Left ventricle myocardium inferior (tissue), 1 donor: Measurements from ENCODE around the gene HDAC11. TPM values are rescaled to one million over a fixed set of nuclear protein-coding genes. Genes with fewer than 3 reads are reported as not detected.
"Not testable (repeated sequence)": the region's sequence is repeated elsewhere in the genome, so short reads cannot be mapped to it uniquely, and the experiment has no call there.

Experiments
- DNase-seq: peaks from one replicate; pipeline ENCODE4 v3.0.0-alpha.2; 2020
- H3K27ac ChIP-seq: fragments of 200-600 bp; replicated peaks from 2 replicates; pipeline ENCODE4 v1.8.0; 2021
- H3K27me3 ChIP-seq: fragments of 200-600 bp; 2 replicates; pipeline ENCODE4 v1.8.0; 2021; ENCODE audit warnings: low read depth
- H3K36me3 ChIP-seq: fragments of 200-600 bp; 2 replicates; pipeline ENCODE4 v1.8.0; 2021
- H3K4me1 ChIP-seq: fragments of 200-600 bp; 2 replicates; pipeline ENCODE4 v1.8.0; 2021
- H3K4me3 ChIP-seq: fragments of 200-600 bp; 2 replicates; pipeline ENCODE4 v1.8.0; 2021; ENCODE audit warnings: mild to moderate bottlenecking, moderate library complexity
- H3K9me3 ChIP-seq: fragments of 200-600 bp; replicated peaks from 2 replicates; pipeline ENCODE4 v1.8.0; 2021
- intact Hi-C: fragments of 100-400 bp; cut with micrococcal nuclease; formaldehyde crosslinking; loops from one replicate; pipeline ENCODE4 v1.11.0; 2022
- total RNA-seq: library from RNA; stranded (reverse); fragmentation: NEBNext Ultra II Directional; extraction: Animal tissue kit (Norgen Biotek cat#: 25700); gene quantifications from one replicate; pipeline ENCODE4 v1.2.1, GENCODE V29; 2021
- TF ChIP-seq, protein P1 (sequence below): fragments of 200-600 bp; IDR thresholded peaks from 2 replicates; pipeline ENCODE4 v1.8.0; 2021; ENCODE audit warnings: antibody characterized with exemption, mild to moderate bottlenecking, borderline replicate concordance
- donor health status: DM: no; HTN: yes; CAD: no; lungs with severe emphysema.

HDAC11 gene
- total RNA-seq, 1 donor from 2014 or later = 34.3 TPM

DNA sequence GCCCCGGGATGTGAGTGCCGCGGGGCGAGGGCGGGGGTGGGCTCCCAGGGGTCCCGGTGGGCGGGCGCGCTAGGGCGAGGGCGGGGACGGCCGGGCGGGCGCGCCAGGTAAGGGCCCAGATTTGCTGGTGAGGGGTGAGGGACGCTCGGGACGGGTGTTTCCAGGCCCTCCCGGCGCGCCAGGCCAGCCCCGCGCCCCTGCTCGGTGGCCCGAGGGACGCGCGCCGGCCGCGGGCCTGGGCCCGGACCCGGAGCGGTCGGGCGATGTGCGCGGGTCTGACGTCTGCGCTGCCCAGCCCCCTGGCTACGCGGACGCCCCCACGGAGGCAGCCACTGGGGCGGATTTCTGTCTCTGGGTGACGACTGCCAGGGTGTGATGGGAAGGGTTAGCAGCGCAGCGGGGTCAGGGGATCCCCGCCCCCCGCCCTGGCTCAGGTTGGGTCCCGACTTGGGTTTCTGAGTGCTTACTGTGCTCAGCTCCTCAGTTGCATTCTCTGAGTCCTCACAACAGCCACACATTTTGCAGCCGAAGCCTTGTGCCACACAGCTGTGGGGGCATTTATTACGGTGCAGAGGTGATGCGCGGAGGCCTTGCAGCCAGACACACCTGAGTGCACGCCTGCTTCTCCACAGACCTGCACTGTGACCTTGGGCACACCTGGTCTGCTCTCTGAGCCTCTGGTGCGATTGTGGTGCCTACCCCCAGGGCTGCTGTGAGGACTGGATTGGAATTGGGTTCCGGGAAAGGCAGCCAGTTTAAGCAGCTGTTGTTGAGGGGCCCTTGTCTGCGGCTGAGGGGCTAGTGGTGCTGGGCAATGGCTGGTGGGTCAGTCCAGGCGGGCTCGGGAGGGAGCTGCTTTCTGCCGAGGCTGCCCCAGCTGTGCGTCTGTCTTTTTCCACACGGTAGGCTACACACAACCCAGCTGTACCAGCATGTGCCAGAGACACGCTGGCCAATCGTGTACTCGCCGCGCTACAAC, 523 bp downstream of the HDAC11 start:
- intact Hi-C loops = no loop called here

DNA sequence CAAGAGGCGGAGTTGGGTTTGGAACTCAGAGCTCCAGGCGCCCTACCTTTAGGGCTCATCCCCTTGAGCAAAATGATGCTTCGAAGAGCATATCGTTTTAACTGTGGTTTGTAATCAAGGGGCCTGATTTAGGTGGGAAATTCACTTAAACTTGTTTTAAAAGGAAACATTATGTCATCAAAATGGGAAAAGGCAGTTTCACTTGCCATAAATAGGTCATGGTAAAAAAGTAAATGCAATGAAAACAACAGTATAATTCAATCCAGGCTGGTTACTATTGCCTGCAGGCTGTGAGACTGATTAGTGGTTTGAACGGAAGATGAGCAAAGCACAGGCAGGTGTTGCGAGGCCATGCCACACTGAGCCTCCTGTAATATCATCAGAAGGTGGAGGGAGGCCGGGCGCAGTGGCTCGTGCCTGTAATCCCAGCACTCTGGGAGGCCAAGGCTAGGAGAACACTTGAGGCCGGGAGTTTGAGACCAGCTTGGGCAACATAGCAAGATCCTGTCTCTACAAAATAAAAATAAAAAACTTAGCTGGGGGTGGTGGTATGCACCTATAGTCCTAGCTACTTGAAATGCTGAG, 2.1 kb downstream of the HDAC11 start:
- H3K9me3 ChIP-seq = no peaks in the 10 kb centered on the region
- H3K36me3 ChIP-seq = peaks cover 1% of the 10 kb centered on the region
- TF ChIP-seq, protein P1, sequence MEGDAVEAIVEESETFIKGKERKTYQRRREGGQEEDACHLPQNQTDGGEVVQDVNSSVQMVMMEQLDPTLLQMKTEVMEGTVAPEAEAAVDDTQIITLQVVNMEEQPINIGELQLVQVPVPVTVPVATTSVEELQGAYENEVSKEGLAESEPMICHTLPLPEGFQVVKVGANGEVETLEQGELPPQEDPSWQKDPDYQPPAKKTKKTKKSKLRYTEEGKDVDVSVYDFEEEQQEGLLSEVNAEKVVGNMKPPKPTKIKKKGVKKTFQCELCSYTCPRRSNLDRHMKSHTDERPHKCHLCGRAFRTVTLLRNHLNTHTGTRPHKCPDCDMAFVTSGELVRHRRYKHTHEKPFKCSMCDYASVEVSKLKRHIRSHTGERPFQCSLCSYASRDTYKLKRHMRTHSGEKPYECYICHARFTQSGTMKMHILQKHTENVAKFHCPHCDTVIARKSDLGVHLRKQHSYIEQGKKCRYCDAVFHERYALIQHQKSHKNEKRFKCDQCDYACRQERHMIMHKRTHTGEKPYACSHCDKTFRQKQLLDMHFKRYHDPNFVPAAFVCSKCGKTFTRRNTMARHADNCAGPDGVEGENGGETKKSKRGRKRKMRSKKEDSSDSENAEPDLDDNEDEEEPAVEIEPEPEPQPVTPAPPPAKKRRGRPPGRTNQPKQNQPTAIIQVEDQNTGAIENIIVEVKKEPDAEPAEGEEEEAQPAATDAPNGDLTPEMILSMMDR = no peak
- intact Hi-C loops = no loop called here
- no peaks in the 10 kb centered on the region for H3K27me3 ChIP-seq
- H3K4me3 ChIP-seq = no peak overlapping the region
- no peak overlapping the region for H3K27ac ChIP-seq
- H3K4me1 ChIP-seq = peaks cover 56% of the 10 kb centered on the region
- no peak for DNase-seq

More for the DNA sequence above, 523 bp downstream of the HDAC11 start:
- H3K27ac ChIP-seq = peak overlapping the region; percentile 95
- no peaks in the 10 kb centered on the region for H3K27me3 ChIP-seq
- H3K36me3 ChIP-seq = no peaks in the 10 kb centered on the region
- no peak for DNase-seq
- H3K4me1 ChIP-seq = peaks cover 51% of the 10 kb centered on the region
- TF ChIP-seq, protein P1 = no peak
- H3K9me3 ChIP-seq = no peaks in the 10 kb centered on the region
- H3K4me3 ChIP-seq = peak overlapping the region; percentile 91

DNA sequence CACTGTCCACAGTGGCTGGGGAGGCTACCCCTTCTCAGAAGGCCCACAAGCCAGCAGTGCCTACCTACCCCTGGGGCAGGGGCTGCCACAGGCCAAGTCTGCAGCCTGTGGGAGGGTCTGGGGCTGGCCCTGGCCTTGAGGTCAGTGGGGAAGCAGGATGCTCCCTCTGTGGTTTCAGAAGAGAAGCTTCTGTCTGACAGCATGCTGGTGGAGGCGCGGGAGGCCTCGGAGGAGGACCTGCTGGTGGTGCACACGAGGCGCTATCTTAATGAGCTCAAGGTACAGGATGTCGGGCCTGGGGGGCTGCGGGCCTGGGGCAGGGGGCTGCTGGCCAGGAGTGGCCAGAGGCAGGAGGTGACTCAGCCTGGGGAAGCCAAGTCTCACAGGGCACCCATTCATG, 3.2 kb downstream of the HDAC11 start:
- TF ChIP-seq, protein P1 = no peak
- Histone ChIP-seq H3K4me3 (no peak overlapping the region), H3K36me3 (peaks cover 10% of the 10 kb centered on the region), H3K4me1 (peaks cover 52% of the 10 kb centered on the region), H3K27ac (no peak overlapping the region), H3K9me3 (no peaks in the 10 kb centered on the region), H3K27me3 (no peaks in the 10 kb centered on the region)
- intact Hi-C loops = no loop called here
- peak; percentile 4 for DNase-seq

DNA sequence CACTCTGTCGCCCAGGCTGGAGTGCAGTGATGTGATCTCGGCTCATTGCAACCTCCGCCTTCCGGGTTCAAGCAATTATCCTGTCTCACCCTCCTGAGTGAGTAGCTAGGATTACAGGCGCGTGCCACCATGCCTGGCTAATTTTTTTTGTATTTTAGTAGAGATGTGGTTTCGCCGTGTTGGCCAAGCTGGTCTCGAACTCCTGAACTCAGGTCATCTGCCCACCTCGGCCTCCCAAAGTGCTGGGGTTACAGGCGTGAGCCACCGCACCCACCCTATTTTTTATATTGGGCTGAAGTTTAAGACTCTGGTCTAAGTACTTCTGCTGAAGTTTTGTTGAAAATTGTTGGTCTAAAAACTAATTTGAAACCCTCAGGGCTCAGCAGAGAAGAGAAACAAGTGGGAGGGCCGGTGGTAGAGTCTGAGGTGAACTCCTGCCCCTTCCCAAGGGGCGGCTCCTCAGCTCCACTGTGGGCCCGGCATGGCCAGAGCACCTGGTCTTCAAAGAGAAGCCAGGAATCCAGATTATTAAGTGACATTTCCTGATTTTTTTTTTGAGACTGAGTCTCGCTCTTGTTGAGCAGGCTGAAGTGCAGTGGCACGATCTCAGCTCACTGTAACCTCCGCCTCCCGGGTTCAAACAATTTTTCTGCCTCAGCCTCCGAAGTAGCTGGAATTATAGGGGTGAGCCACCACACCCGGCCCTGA, 4.0 kb downstream of the HDAC11 start:
- H3K27ac ChIP-seq = peak overlapping the region; percentile 89
- peaks cover 17% of the 10 kb centered on the region for H3K36me3 ChIP-seq
- intact Hi-C loops = no loop called here
- peaks cover 44% of the 10 kb centered on the region for H3K4me1 ChIP-seq
- DNase-seq = peak; percentile 6
- H3K9me3 ChIP-seq = peaks cover 3% of the 10 kb centered on the region
- TF ChIP-seq, protein P1 = no peak
- no peak overlapping the region for H3K4me3 ChIP-seq
- H3K27me3 ChIP-seq = no peaks in the 10 kb centered on the region

DNA sequence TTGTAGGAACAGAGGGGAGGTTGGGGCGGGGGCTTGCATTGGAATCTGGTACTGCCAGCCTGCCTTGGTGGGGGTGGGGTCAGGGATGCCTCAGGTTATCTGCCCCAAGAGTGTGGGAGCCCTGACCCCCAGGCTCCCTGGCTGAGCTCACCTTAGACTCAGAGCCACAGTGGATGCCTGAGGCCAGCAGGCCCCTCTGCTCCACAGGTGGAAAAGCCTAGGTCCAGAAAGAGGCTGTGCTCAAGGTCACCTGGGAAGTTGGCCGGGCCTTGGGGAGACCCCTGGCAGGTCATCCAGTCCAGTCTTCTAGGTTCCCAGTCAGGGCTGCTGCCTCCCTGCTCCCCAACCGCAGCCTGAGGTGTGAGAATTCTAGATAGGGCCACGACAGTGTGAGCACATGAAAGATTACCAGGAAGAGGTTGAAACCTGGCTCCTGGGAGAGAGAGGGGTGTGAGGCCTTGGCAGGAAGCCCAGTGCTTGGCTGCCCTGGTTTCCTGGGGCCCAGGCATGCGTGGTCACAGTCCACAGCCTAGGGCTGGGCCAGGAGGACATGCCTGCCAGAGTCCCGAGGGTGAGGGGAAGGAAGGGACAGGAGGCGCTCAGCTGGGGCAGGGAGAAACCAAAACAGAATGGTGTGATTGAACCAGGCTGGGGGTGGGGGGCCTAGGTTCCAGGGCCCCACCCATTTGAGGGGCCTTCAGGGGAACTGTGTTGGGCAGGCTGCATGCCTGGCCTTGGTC, 4.9 kb downstream of the HDAC11 start:
- TF ChIP-seq, protein P1 = no peak
- Histone ChIP-seq H3K27ac (peak overlapping the region; percentile 89), H3K4me1 (peaks cover 37% of the 10 kb centered on the region), H3K4me3 (no peak overlapping the region), H3K27me3 (no peaks in the 10 kb centered on the region), H3K9me3 (peaks cover 12% of the 10 kb centered on the region), H3K36me3 (peaks cover 17% of the 10 kb centered on the region)
- intact Hi-C loops = no loop called here
- DNase-seq = peak; percentile 86

DNA sequence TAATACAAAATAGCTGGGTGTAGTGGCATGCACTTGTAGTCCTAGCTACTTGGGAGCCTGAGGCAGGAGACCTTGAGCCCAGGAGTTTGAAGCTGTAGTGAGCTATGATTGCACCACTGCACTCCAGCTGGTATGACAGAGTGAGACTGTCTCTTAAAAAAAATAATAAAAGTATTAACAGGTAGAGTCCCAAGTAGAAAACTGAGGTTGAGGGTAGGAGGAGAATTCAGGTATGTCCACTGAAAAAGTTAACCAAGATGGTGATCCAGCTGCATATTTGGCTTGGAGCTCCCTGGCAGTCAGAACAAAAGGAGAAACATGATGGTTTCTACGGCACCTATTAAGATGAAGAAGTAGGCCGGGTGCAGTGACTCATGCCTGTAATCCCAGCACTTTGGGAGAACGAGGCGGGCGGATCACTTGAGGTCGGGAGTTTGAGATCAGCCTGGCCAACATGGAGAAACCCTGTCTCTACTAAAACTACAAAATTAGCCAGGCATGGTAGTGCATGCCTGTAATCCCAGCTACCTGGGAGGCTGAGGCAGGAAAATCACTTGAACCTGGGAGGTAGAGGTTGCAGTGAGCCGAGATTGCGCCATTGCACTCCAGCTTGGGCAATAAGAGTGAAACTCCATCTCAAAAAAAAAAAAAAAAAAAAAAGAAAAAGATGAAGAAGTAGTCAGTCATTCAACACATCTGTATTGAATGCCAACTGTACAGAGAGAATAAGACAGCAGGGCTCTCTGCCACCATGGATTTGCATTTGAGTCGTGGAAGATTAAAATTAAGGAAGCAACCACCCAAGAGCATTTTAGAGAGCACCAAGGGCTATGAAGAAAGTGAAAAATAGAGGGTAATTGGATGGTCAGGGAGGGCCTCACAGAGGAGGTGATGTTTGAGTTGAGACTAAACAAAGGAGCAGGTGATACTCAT, 5.8 kb downstream of the HDAC11 start:
- peak; percentile 7 for DNase-seq
- Histone ChIP-seq H3K9me3 (peaks cover 19% of the 10 kb centered on the region), H3K36me3 (peaks cover 21% of the 10 kb centered on the region), H3K27ac (peak overlapping the region; percentile 89), H3K4me1 (peaks cover 29% of the 10 kb centered on the region)
- intact Hi-C loops, H3K4me3 ChIP-seq, H3K27me3 ChIP-seq: not testable (repeated sequence)
